Epidermal melanocyte (primary cell): ENCODE results near the gene OR56A4.
"Not testable (repeated sequence)": the region's sequence is repeated elsewhere in the genome, so short reads cannot be mapped to it uniquely, and the experiment has no call there.

Experiments
- DNase-seq: peaks from one replicate; pipeline ENCODE4 v3.0.0; 2011; ENCODE audit warnings: low spot score; ENCODE audit not compliant: insufficient read length

Gene OR56A4

DNA sequence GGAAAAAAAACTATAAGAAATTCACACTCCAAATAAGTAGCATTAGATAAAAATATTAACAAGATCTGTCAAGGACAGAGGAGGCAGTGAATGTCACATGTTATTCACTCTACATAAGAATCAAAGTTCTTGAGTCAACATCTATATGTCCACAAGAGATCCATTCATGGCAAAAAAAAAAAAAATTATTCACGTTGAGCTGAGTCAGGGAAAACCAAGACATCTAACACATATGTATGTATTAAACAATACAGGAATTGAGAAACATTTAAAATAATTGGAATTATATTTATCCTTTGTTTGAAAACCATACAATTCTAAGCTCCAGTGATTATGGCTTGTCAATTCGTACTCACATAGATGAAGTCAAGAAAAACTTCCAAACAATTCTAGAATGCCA lies 39.8 kb downstream of the OR56A4 start:
- no peak for DNase-seq

DNA sequence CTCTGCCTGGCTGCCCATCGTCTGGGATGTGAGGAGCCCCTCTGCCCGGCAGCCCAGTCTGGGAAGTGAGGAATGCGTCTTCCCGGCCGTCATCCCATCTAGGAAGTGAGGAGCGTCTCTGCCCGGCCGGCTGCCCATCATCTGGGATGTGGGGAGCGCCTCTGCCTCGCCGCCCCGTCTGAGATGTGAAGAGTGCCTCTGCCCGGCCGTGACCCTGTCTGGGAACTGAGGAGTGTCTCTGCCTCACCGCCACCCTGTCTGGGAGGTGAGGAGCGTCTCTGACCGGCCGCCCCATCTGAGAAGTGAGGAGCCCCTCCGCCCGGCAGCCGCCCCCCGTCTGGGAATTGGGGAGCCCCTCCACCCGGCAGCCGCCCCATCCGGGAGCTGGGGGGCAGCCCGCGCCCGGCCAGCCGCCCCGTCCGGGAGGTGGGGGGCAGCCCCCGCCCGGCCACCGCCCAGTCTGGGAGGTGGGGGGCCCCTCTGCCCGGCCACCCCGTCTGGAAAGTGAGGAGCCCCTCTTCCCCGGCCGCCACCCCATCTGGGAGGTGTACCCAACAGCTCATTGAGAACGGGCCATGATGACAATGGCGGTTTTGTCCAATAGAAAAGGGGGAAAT lies 45.9 kb downstream of the OR56A4 start:
- not testable (repeated sequence) for DNase-seq

GRCh38 chr11:5955586-5955985 lies 51.2 kb downstream of the OR56A4 start:
- no peak for DNase-seq
